ENCODE data around the gene FLOT1.

Gene FLOT1

DNA sequence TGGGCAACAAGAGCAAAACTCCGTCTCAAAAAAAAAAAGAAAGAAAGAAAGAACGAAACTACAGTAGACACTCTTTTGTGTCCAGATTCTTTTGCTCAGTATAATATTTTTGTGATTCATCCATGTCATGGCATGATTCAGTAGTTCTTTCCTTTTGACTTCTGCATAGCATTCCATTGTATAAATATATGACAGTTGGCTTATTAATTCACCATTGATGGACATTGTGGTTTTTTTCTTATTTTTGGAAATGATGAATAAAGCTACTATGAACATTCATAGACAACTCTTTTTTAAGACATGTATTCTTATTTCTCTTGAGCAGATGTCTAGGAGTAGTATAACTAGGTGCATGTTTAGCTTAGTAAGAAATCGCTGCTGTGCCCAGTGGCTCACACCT lies 12.1 kb upstream of the FLOT1 start:
- no peaks in the 10 kb centered on the region for H3F3A ChIP-seq (ENCODE audit: control insufficient read depth, insufficient read depth)
- H3K9me2 ChIP-seq (replicated peaks; ENCODE audit: control insufficient read depth, low read length), result no peaks in the 10 kb centered on the region
- H3K4me2 ChIP-seq (ENCODE audit: low read length), result no peak overlapping the region
- TF ChIP-seq, protein P1, sequence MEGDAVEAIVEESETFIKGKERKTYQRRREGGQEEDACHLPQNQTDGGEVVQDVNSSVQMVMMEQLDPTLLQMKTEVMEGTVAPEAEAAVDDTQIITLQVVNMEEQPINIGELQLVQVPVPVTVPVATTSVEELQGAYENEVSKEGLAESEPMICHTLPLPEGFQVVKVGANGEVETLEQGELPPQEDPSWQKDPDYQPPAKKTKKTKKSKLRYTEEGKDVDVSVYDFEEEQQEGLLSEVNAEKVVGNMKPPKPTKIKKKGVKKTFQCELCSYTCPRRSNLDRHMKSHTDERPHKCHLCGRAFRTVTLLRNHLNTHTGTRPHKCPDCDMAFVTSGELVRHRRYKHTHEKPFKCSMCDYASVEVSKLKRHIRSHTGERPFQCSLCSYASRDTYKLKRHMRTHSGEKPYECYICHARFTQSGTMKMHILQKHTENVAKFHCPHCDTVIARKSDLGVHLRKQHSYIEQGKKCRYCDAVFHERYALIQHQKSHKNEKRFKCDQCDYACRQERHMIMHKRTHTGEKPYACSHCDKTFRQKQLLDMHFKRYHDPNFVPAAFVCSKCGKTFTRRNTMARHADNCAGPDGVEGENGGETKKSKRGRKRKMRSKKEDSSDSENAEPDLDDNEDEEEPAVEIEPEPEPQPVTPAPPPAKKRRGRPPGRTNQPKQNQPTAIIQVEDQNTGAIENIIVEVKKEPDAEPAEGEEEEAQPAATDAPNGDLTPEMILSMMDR (IDR thresholded peaks at IDR 0.05; ENCODE audit: low read depth, low read length, poor library complexity, severe bottlenecking), result no peak
- TF ChIP-seq EZH2phosphoT487 (IDR thresholded peaks at IDR 0.05; ENCODE audit: borderline replicate concordance, low read length), result no peak
- no peaks in the 10 kb centered on the region for H4K20me1 ChIP-seq (ENCODE audit: control insufficient read depth, insufficient read depth, low read depth, low read length)
- no peak overlapping the region for H3K4me3 ChIP-seq (ENCODE audit: low read length)
- H3K36me3 ChIP-seq (ENCODE audit: control insufficient read depth, low read length), result no peaks in the 10 kb centered on the region
- peaks cover 11% of the 10 kb centered on the region; the same call in 1 of the 2 replicates for H3K27me3 ChIP-seq (ENCODE audit: control insufficient read depth, low read length)
- H3K79me2 ChIP-seq (ENCODE audit: control insufficient read depth, low read length), result no peaks in the 10 kb centered on the region
- H3K27ac ChIP-seq (ENCODE audit: low read depth, low read length), result no peak overlapping the region
- H3K9me3 ChIP-seq (ENCODE audit: control insufficient read depth, insufficient read depth, low read length), result no peaks in the 10 kb centered on the region
- no peaks in the 10 kb centered on the region for H3K4me1 ChIP-seq (ENCODE audit: control insufficient read depth, low read length)

DNA sequence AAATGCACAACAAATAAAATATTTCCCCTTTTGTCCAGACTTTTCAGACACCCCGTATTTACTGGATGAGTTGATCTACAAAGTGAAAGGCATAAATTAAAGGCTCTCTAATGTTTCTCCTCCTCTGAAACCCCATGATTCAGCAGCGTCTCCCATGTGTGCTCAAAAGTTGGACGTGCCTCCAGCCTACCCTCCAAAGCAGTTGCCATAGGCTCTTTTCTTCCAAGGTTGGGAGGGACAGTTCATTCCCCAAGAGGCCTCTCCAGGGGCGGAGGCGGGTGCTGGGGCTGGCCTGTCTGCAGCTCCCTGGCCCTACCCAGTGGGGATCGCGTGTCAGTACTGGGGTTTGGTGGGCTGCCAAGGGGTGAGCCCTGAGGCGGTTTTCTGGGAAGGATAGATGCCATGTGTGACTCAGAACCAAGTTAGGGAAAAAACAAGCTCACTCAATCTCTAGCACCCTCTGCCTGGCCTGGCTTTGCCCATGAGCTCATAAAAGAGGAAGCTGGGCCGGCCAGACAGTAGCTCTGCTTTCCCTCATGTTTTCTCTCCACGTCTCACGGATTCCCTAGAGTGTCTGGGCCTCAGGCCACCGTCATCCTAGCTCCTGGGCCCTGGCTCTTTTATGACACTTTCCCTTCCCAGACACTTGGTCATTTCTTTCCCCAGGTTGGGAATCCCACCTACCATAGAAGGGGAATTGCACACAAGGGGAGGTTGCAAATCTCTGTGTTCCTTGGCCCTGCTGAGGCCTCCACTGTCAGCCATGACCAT lies 9.9 kb upstream of the FLOT1 start:
- Histone ChIP-seq H3K9me3 (ENCODE audit: control insufficient read depth, insufficient read depth, low read length) (no peaks in the 10 kb centered on the region), H3K36me3 (ENCODE audit: control insufficient read depth, low read length) (no peaks in the 10 kb centered on the region), H3K79me2 (ENCODE audit: control insufficient read depth, low read length) (no peaks in the 10 kb centered on the region), H3K4me1 (ENCODE audit: control insufficient read depth, low read length) (no peaks in the 10 kb centered on the region), H3K27me3 (ENCODE audit: control insufficient read depth, low read length) (peaks cover 14% of the 10 kb centered on the region), H3K4me3 (ENCODE audit: low read length) (no peak overlapping the region), H3K4me2 (ENCODE audit: low read length) (no peak overlapping the region), H3F3A (ENCODE audit: control insufficient read depth, insufficient read depth) (no peaks in the 10 kb centered on the region), H3K9me2 (replicated peaks; ENCODE audit: control insufficient read depth, low read length) (no peaks in the 10 kb centered on the region), H3K27ac (ENCODE audit: low read depth, low read length) (no peak overlapping the region), H4K20me1 (ENCODE audit: control insufficient read depth, insufficient read depth, low read depth, low read length) (no peaks in the 10 kb centered on the region)
- no peak for TF ChIP-seq EZH2phosphoT487 (IDR thresholded peaks at IDR 0.05; ENCODE audit: borderline replicate concordance, low read length)
- TF ChIP-seq, protein P1 (IDR thresholded peaks at IDR 0.05; ENCODE audit: low read depth, low read length, poor library complexity, severe bottlenecking), result no peak

DNA sequence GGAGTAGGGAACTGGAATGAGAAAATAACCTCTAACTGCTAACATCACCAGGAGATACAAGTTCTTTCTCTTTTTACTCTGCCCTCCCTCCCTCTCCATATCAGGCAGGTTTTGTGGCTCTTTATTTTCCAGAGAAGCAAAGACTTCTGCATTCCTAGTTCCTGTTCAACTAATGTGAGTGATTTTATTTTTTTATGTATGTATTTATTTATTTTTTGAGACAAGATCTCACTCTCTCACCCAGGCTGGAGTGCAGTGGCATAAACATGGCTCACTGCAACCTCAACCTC lies 7.8 kb upstream of the FLOT1 start:
- no peak overlapping the region for H3K4me2 ChIP-seq (ENCODE audit: low read length)
- no peaks in the 10 kb centered on the region for H3K36me3 ChIP-seq (ENCODE audit: control insufficient read depth, low read length)
- no peaks in the 10 kb centered on the region for H4K20me1 ChIP-seq (ENCODE audit: control insufficient read depth, insufficient read depth, low read depth, low read length)
- H3K4me3 ChIP-seq (ENCODE audit: low read length), result no peak overlapping the region
- no peaks in the 10 kb centered on the region for H3K79me2 ChIP-seq (ENCODE audit: control insufficient read depth, low read length)
- no peaks in the 10 kb centered on the region for H3K9me2 ChIP-seq (replicated peaks; ENCODE audit: control insufficient read depth, low read length)
- H3K27me3 ChIP-seq (ENCODE audit: control insufficient read depth, low read length), result peaks cover 15% of the 10 kb centered on the region
- no peaks in the 10 kb centered on the region for H3K9me3 ChIP-seq (ENCODE audit: control insufficient read depth, insufficient read depth, low read length)
- H3F3A ChIP-seq (ENCODE audit: control insufficient read depth, insufficient read depth), result no peaks in the 10 kb centered on the region
- H3K27ac ChIP-seq (ENCODE audit: low read depth, low read length), result no peak overlapping the region
- TF ChIP-seq, protein P1 (IDR thresholded peaks at IDR 0.05; ENCODE audit: low read depth, low read length, poor library complexity, severe bottlenecking), result no peak
- no peak for TF ChIP-seq EZH2phosphoT487 (IDR thresholded peaks at IDR 0.05; ENCODE audit: borderline replicate concordance, low read length)
- no peaks in the 10 kb centered on the region for H3K4me1 ChIP-seq (ENCODE audit: control insufficient read depth, low read length)
